H1 (cell line): ENCODE measurements around the gene BNC2. TPM values are rescaled to one million over a fixed set of nuclear protein-coding genes. Genes with fewer than 3 reads are reported as not detected.

ENCODE experiments used
- CTCF ChIA-PET: fragments of 300-600 bp; sonication (Branson Sonifier 250); formaldehyde crosslinking; loops from one replicate; lab custom pipeline; 2021; ENCODE audit not compliant: partially characterized antibody; lab: Charles Lee
- POLR2A ChIA-PET: fragments of 300-600 bp; sonication (Branson Sonifier 250); formaldehyde crosslinking; loops from one replicate; lab custom pipeline; 2021; ENCODE audit warnings: inconsistent platforms; ENCODE audit not compliant: partially characterized antibody; lab: Charles Lee
- DNase-seq, 2 experiments: peaks; one replicate each; pipeline versions ENCODE4 v3.0.0 to v3.0.0-alpha.2; 2010 to 2022; ENCODE audit warnings: low spot score in 2 of 2, low read depth in 1 of 2, mixed read lengths in 1 of 2
- FAIRE-seq: peaks from 2 replicates; lab custom pipeline; 2011; peaks lifted over from hg19 to GRCh38; lab: Jason Lieb, UNC
- H2AFZ ChIP-seq: 2 replicates; pipeline ENCODE4 v1.8.1; 2012; ENCODE audit warnings: low read length, inconsistent platforms
- H2AK5ac ChIP-seq: 2 replicates; pipeline ENCODE4 v1.6.1; 2013; ENCODE audit warnings: low read depth, low read length
- H2BK120ac ChIP-seq: replicated peaks from 2 replicates; pipeline ENCODE3; 2013; ENCODE audit warnings: low read depth, low read length, inconsistent platforms
- H2BK12ac ChIP-seq: 2 replicates; pipeline ENCODE4 v1.6.1; 2013; ENCODE audit warnings: low read depth, low read length
- H2BK15ac ChIP-seq: 2 replicates; pipeline ENCODE4 v1.6.1; 2013; ENCODE audit warnings: low read length
- H2BK20ac ChIP-seq: 2 replicates; pipeline ENCODE4 v1.6.1; 2013; ENCODE audit warnings: low read length
- H2BK5ac ChIP-seq: 2 replicates; pipeline ENCODE4 v1.6.1; 2013; ENCODE audit warnings: low read depth, low read length
- H3K14ac ChIP-seq: 2 replicates; pipeline ENCODE4 v1.6.1; 2013; ENCODE audit warnings: inconsistent platforms; ENCODE audit not compliant: insufficient read length
- H3K18ac ChIP-seq: 2 replicates; pipeline ENCODE4 v1.6.1; 2013; ENCODE audit warnings: low read length; ENCODE audit errors: extremely low read depth
- H3K23ac ChIP-seq: 2 replicates; pipeline ENCODE4 v1.6.1; 2013; ENCODE audit warnings: inconsistent platforms; ENCODE audit not compliant: insufficient read length
- H3K23me2 ChIP-seq: 2 replicates; pipeline ENCODE4 v1.6.1; 2013; ENCODE audit warnings: low read depth, low read length
- H3K27ac ChIP-seq: 2 replicates; pipeline ENCODE4 v1.6.1; 2011; ENCODE audit warnings: low read depth, low read length, inconsistent platforms
- H3K27me3 ChIP-seq, 4 experiments: replicated peaks in 1 of 4; 1 replicate in 1 of 4; 2 replicates in 3 of 4; pipeline versions ENCODE4 v1.6.1 to v1.8.1; 2011 to 2013; ENCODE audit warnings: low read length in 3 of 4, mild to moderate bottlenecking in 3 of 4, inconsistent platforms in 2 of 4, mixed read lengths in 2 of 4, moderate library complexity in 1 of 4; ENCODE audit not compliant: control insufficient read depth in 3 of 4, insufficient read depth in 3 of 4; ENCODE audit errors: extremely low read depth in 1 of 4
- H3K36me3 ChIP-seq, 4 experiments: 2 replicates each; pipeline versions ENCODE4 v1.6.1 to v1.8.1; 2011 to 2013; ENCODE audit warnings: mild to moderate bottlenecking in 4 of 4, low read length in 3 of 4, moderate library complexity in 2 of 4, control low read depth in 1 of 4, inconsistent platforms in 1 of 4; ENCODE audit not compliant: insufficient read depth in 4 of 4, control insufficient read depth in 2 of 4
- H3K4ac ChIP-seq: replicated peaks from 2 replicates; pipeline ENCODE3; 2013; ENCODE audit warnings: low read length, low read depth, mixed read lengths, inconsistent platforms; ENCODE audit not compliant: insufficient read length
- H3K4me1 ChIP-seq, 4 experiments: replicated peaks in 1 of 4; 1 replicate in 1 of 4; 2 replicates in 3 of 4; pipeline versions ENCODE4 v1.6.1 to v1.8.1; 2011 to 2013; ENCODE audit warnings: low read length in 3 of 4, inconsistent platforms in 2 of 4, mixed read lengths in 1 of 4; ENCODE audit not compliant: insufficient read depth in 4 of 4, control insufficient read depth in 3 of 4
- H3K4me2 ChIP-seq, 2 experiments: 2 replicates each; pipeline versions ENCODE4 v1.6.1 to v1.8.1; 2011 to 2013; ENCODE audit warnings: low read depth in 2 of 2, low read length in 2 of 2, control low read depth in 1 of 2, inconsistent platforms in 1 of 2, mild to moderate bottlenecking in 1 of 2; ENCODE audit not compliant: insufficient read depth in 1 of 2
- H3K4me3 ChIP-seq, 4 experiments: fragments of 200-600, 300-600 bp in 1 of 4; sonication (generic), shearing (Covaris generic), sonication (Bioruptor Twin) in 1 of 4; 2 replicates each; pipeline versions ENCODE4 v1.5.1 to v1.8.1; 2011 to 2016; ENCODE audit warnings: low read length in 4 of 4, low read depth in 3 of 4, control low read depth in 2 of 4, inconsistent platforms in 2 of 4, mild to moderate bottlenecking in 2 of 4, mixed read lengths in 1 of 4, moderate library complexity in 1 of 4; ENCODE audit not compliant: insufficient read depth in 2 of 4; ENCODE audit errors: extremely low read depth in 1 of 4
- H3K56ac ChIP-seq: replicated peaks from 2 replicates; pipeline ENCODE3; 2013; ENCODE audit warnings: low read depth, mild to moderate bottlenecking, mixed read lengths, low read length, inconsistent platforms; ENCODE audit not compliant: insufficient read length
- H3K79me1 ChIP-seq: 2 replicates; pipeline ENCODE4 v1.6.1; 2013; ENCODE audit warnings: low read depth, low read length, control low read depth
- H3K79me2 ChIP-seq, 2 experiments: 2 replicates each; pipeline versions ENCODE4 v1.6.1 to v1.8.1; 2012 to 2013; ENCODE audit warnings: low read length in 2 of 2, mild to moderate bottlenecking in 2 of 2, inconsistent platforms in 1 of 2; ENCODE audit not compliant: insufficient read depth in 2 of 2, control insufficient read depth in 1 of 2
- H3K9ac ChIP-seq, 4 experiments: replicated peaks in 1 of 4; 1 replicate in 1 of 4; 2 replicates in 3 of 4; pipeline versions ENCODE4 v1.6.1 to v1.8.1; 2011 to 2013; ENCODE audit warnings: low read depth in 3 of 4, low read length in 3 of 4, control low read depth in 2 of 4, mild to moderate bottlenecking in 2 of 4, moderate library complexity in 2 of 4, inconsistent platforms in 1 of 4; ENCODE audit errors: extremely low read depth in 1 of 4
- H3K9me3 ChIP-seq, 2 experiments: 2 replicates each; pipeline versions ENCODE4 v1.6.1 to v1.8.1; 2012 to 2013; ENCODE audit warnings: mild to moderate bottlenecking in 2 of 2, moderate library complexity in 2 of 2, control low read depth in 1 of 2, inconsistent platforms in 1 of 2, low read depth in 1 of 2, low read length in 1 of 2, mixed read lengths in 1 of 2; ENCODE audit not compliant: insufficient read depth in 2 of 2
- H4K20me1 ChIP-seq, 2 experiments: replicated peaks in 1 of 2; 2 replicates each; pipeline versions ENCODE3 to v1.8.1; 2011 to 2013; ENCODE audit warnings: inconsistent platforms in 2 of 2, low read length in 2 of 2, mild to moderate bottlenecking in 1 of 2; ENCODE audit not compliant: insufficient read depth in 2 of 2, control insufficient read depth in 1 of 2
- H4K5ac ChIP-seq: 2 replicates; pipeline ENCODE4 v1.6.1; 2013; ENCODE audit warnings: low read length, low read depth, mixed read lengths, inconsistent platforms; ENCODE audit not compliant: insufficient read length
- H4K8ac ChIP-seq: 2 replicates; pipeline ENCODE4 v1.8.0; 2013; ENCODE audit warnings: mild to moderate bottlenecking, moderate library complexity, low read length, inconsistent platforms; ENCODE audit not compliant: insufficient read depth; ENCODE audit errors: extremely low read depth
- H4K91ac ChIP-seq: replicated peaks from 2 replicates; pipeline ENCODE3; 2013; ENCODE audit warnings: low read length, mixed read lengths, inconsistent platforms; ENCODE audit not compliant: insufficient read length
- ASH2L ChIP-seq: fragments of 200-600, 300-600 bp; sonication (generic); IDR thresholded peaks from one replicate; pipeline ENCODE4 v1.7.1; 2017; ENCODE audit warnings: low read length
- CBX8 ChIP-seq: fragments of 300-800, 300-1000 bp; sonication (generic); IDR thresholded peaks from 2 replicates; pipeline ENCODE4 v1.7.1; 2016; ENCODE audit warnings: low read depth, low read length, borderline replicate concordance
- GABPA ChIP-seq: IDR thresholded peaks from 2 replicates; pipeline ENCODE4 v1.6.1; 2011; ENCODE audit warnings: mild to moderate bottlenecking, low read length, moderate library complexity, borderline replicate concordance; ENCODE audit not compliant: insufficient read depth
- PHF8 ChIP-seq: fragments of 200-600 bp; sonication (generic); conservative IDR thresholded peaks from 2 replicates; pipeline ENCODE4 v1.7.1; 2012; ENCODE audit warnings: low read depth, mild to moderate bottlenecking, inconsistent platforms, low read length, moderate library complexity
- POLR2A ChIP-seq, 2 experiments: IDR thresholded peaks; 1 replicate in 1 of 2; 2 replicates in 1 of 2; pipeline ENCODE4 v1.6.1; 2011; ENCODE audit warnings: low read depth in 2 of 2, low read length in 2 of 2, mild to moderate bottlenecking in 2 of 2; ENCODE audit errors: control extremely low read depth in 1 of 2
- RFX5 ChIP-seq: IDR thresholded peaks from 2 replicates; pipeline ENCODE4 v1.6.1; 2011; ENCODE audit warnings: low read depth, low read length, improper control_type of control experiment, borderline replicate concordance
- SIRT6 ChIP-seq: IDR thresholded peaks from one replicate; pipeline ENCODE4 v1.7.1; 2012; ENCODE audit warnings: low read length, inconsistent platforms
- SRF ChIP-seq: IDR thresholded peaks from 2 replicates; pipeline ENCODE4 v1.6.1; 2011; ENCODE audit warnings: mild to moderate bottlenecking, low read depth, low read length, moderate library complexity
- TEAD4 ChIP-seq: IDR thresholded peaks from 2 replicates; pipeline ENCODE4 v1.6.1; 2012; ENCODE audit warnings: low read depth, low read length, inconsistent platforms, mixed read lengths
- ZNF274 ChIP-seq: IDR thresholded peaks from 2 replicates; pipeline ENCODE4 v1.7.0; 2012; ENCODE audit warnings: low read length, borderline replicate concordance; ENCODE audit errors: extremely low read depth
- WGBS, 2 experiments: shearing (Covaris generic) in 1 of 2; methylation state at CpG; one replicate each; pipeline versions ENCODE4 v1.1.6 to v1.1.7; 2013 to 2015; ENCODE audit warnings: low lambda C conversion rate in 2 of 2, mixed read lengths in 2 of 2, inconsistent platforms in 1 of 2, low coverage in 1 of 2, missing lambda C conversion rate in 1 of 2; ENCODE audit not compliant: insufficient replicate concordance in 2 of 2, insufficient coverage in 1 of 2, insufficient read length in 1 of 2; ENCODE audit errors: extremely low coverage in 1 of 2, missing lambda C conversion rate in 1 of 2; 5-methylcytosine and 5-hydroxymethylcytosine counted together
- polyA plus RNA-seq, 7 experiments: library from polyadenylated mRNA; depleted of rRNA in 3 of 7; stranded (reverse) in 5 of 7; unstranded in 2 of 7; fragments of >200 nt in 5 of 7; fragments of 200-250 nt in 2 of 7; gene quantifications; 1 replicate in 5 of 7; 2 replicates in 1 of 7; 4 replicates in 1 of 7; pipeline versions ENCODE4 v1.2.1 to v1.2.3, GENCODE V29; 2011 to 2013; ENCODE audit warnings: missing spikeins in 2 of 7, mixed read lengths in 2 of 7
- total RNA-seq: library from RNA; stranded (reverse); fragmentation: NEBNext Ultra II Directional; extraction: Animal tissue kit (Norgen Biotek cat#: 25700); gene quantifications from 2 replicates; pipeline ENCODE4 v1.2.1, GENCODE V29; 2021

The BNC2 gene
- total and polyA plus RNA-seq, 2 of the 8 experiments (the other 6 are each of a cell fraction or from before 2014, with no cell fraction given), result 16.0 to 26.8 TPM

GRCh38 chr9:16883586-16883985 lies 13.1 kb upstream of the BNC2 start:
- Histone ChIP-seq H3K56ac (no peak overlapping the region), H3K4me3 (no peak overlapping the region), H3K14ac (no peak overlapping the region), H4K20me1 (no peaks in the 10 kb centered on the region), H2BK12ac (no peak overlapping the region), H3K79me1 (no peaks in the 10 kb centered on the region), H3K9me3 (peaks cover 0 to 3% of the 10 kb centered on the region in 2 experiments; a peak in 2 of 4 replicates), H3K27me3 (no peaks in the 10 kb centered on the region; a peak in 1 of 7 replicates), H4K5ac (no peak overlapping the region), H3K4me2 (no peak overlapping the region), H3K9ac (no peak overlapping the region), H3K23me2 (0 out of 2 replicates have a peak, but pooled peaks cover 2% of the 10 kb centered on the region), H3K23ac (no peak overlapping the region), H3K27ac (no peak overlapping the region), H2AFZ (no peak overlapping the region), H2BK5ac (no peak overlapping the region), H3K4ac (no peak overlapping the region), H2BK15ac (no peak overlapping the region), H4K91ac (no peak overlapping the region), H2AK5ac (no peak overlapping the region), H3K4me1 (no peaks in the 10 kb centered on the region), H4K8ac (no peak overlapping the region), H3K36me3 (no peaks in the 10 kb centered on the region), H3K79me2 (no peaks in the 10 kb centered on the region), H3K18ac (no peak overlapping the region), H2BK20ac (no peak overlapping the region), H2BK120ac (no peak overlapping the region)
- FAIRE-seq (no peak), DNase-seq (no peak)
- 89% methylated on average over 6 of the region's 6 CpGs; no CpG with 5 or more reads in 1 of the 2 experiments for WGBS, 2 experiments
- no peak for TF ChIP-seq RFX5
- no peak for TF ChIP-seq SRF
- no peak for TF ChIP-seq PHF8
- TF ChIP-seq ZNF274, result no peak
- no peak for TF ChIP-seq POLR2A (IDR thresholded peaks at IDR 0.05; ENCODE audit: control extremely low read depth in 1 of 2, low read depth in 2 of 2, low read length in 2 of 2)
- TF ChIP-seq CBX8, result no peak
- no peak for TF ChIP-seq ASH2L
- TF ChIP-seq TEAD4, result no peak
- no peak for TF ChIP-seq GABPA
- TF ChIP-seq SIRT6, result no peak
- CTCF ChIA-PET, result no interaction called here
- POLR2A ChIA-PET, result interaction anchor here (0.6 kb wide), 1 partner anchor 12 kb away, joined by 3 read pairs; no protein-coding TSS in a partner anchor
